ENCODE measurements around the gene GNG12. TPM values are rescaled to one million over a fixed set of nuclear protein-coding genes. Genes with fewer than 3 reads are reported as not detected.

GNG12 gene
- total and polyA plus RNA-seq, 11 donors, result 7.7 to 80.2 (median 44.6) TPM

DNA sequence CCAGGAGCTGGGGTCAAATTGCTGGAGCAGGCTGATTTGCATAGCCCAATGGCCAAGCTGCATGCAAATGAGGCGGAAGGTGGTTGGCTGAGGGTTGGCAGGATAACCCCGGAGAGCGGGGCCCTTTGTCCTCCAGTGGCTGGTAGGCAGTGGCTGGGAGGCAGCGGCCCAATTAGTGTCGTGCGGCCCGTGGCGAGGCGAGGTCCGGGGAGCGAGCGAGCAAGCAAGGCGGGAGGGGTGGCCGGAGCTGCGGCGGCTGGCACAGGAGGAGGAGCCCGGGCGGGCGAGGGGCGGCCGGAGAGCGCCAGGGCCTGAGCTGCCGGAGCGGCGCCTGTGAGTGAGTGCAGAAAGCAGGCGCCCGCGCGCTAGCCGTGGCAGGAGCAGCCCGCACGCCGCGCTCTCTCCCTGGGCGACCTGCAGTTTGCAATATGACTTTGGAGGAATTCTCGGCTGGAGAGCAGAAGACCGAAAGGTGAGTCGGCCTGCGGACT is 148.2 kb downstream of the GNG12 start, which contains the start of gene GADD45A:
Gene GADD45A (plus strand): TSS at position 135 of the 491 bp plus-strand sequence. CDS start 294 bp downstream, at position 429.
- peak; percentile 99 for DNase-seq
- ATAC-seq, result peak; percentile 92 to 96 (median 96)
- Histone ChIP-seq H3K4me3 (peak within 1 kb of the TSS; percentile 64 to 97 (median 84)), H3K27ac (peak within 1 kb of the TSS; percentile 94 to 99 (median 98)), H3K36me3 (peaks cover 0 to 32% (median 28%) of the 10 kb centered on the region in 9 donors), H3K9me3 (no peaks in the 10 kb centered on the region), H3K4me1 (peaks cover 6 to 54% (median 30%) of the 10 kb centered on the region in 12 donors), H3K27me3 (no peaks in the 10 kb centered on the region)
- TF ChIP-seq, protein P1, sequence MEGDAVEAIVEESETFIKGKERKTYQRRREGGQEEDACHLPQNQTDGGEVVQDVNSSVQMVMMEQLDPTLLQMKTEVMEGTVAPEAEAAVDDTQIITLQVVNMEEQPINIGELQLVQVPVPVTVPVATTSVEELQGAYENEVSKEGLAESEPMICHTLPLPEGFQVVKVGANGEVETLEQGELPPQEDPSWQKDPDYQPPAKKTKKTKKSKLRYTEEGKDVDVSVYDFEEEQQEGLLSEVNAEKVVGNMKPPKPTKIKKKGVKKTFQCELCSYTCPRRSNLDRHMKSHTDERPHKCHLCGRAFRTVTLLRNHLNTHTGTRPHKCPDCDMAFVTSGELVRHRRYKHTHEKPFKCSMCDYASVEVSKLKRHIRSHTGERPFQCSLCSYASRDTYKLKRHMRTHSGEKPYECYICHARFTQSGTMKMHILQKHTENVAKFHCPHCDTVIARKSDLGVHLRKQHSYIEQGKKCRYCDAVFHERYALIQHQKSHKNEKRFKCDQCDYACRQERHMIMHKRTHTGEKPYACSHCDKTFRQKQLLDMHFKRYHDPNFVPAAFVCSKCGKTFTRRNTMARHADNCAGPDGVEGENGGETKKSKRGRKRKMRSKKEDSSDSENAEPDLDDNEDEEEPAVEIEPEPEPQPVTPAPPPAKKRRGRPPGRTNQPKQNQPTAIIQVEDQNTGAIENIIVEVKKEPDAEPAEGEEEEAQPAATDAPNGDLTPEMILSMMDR (IDR thresholded peaks at IDR 0.05), result no peak
- peak; percentile 98 to 100 for TF ChIP-seq POLR2A (IDR thresholded peaks at IDR 0.05)
- WGBS, 4 donors, result 0% methylated on average over 16 to 39 of the region's 39 CpGs
- intact Hi-C loops (cut with DNase I), result loop anchor here (2.0 to 10.0 kb wide), 20 partner anchors 37 to 253 kb away; partner anchors contain the start of genes GNG12 (in 4 of the 10) and SERBP1 (in 1 of the 10)

DNA sequence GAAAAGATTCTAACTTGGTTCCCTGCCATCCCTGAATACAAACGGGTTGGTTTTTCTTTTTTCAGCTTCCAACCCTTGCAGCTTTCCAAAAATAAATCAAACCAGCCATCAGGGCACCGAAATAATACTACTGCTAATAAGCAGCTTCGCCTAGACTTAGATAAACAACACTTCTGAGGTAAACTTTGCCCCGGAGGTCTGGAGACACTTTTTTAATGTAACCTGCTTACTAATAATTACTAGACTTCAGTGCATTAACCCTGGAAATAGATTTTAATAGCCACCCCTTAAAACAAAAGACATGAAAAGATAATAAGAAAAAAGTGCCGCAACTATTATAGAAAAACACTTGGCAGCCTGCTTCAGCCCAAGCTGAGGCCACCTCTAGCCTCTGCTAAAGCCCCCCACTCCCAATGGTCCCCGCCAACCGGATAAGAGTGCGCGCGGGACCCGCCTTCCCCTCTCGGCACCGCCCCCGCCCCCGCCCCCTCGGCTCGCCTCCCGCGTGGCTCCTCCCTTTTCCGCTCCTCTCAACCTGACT is 148.7 kb downstream of the GNG12 start:
- intact Hi-C loops (cut with DNase I), result loop anchor here (2.0 to 10.0 kb wide), 21 partner anchors 37 to 252 kb away; partner anchors contain the start of genes GNG12 (in 4 of the 10) and SERBP1 (in 1 of the 10)
- no peaks in the 10 kb centered on the region for H3K9me3 ChIP-seq
- ATAC-seq, result no peak
- peak overlapping the region in 10 of 12 donors; percentile 18 to 99 (median 56) for H3K27ac ChIP-seq
- DNase-seq, result no peak
- peaks cover 6 to 54% (median 30%) of the 10 kb centered on the region in 12 donors for H3K4me1 ChIP-seq
- no peaks in the 10 kb centered on the region for H3K27me3 ChIP-seq
- H3K4me3 ChIP-seq, result peak overlapping the region in 10 of 12 donors; percentile 51 to 97 (median 84)
- WGBS, 4 donors, result 0 to 1% (median 1%) methylated on average over 16 to 20 of the region's 20 CpGs
- TF ChIP-seq, protein P1 (IDR thresholded peaks at IDR 0.05), result no peak
- TF ChIP-seq POLR2A (IDR thresholded peaks at IDR 0.05), result no peak
- H3K36me3 ChIP-seq, result peaks cover 0 to 26% (median 23%) of the 10 kb centered on the region in 9 donors

DNA sequence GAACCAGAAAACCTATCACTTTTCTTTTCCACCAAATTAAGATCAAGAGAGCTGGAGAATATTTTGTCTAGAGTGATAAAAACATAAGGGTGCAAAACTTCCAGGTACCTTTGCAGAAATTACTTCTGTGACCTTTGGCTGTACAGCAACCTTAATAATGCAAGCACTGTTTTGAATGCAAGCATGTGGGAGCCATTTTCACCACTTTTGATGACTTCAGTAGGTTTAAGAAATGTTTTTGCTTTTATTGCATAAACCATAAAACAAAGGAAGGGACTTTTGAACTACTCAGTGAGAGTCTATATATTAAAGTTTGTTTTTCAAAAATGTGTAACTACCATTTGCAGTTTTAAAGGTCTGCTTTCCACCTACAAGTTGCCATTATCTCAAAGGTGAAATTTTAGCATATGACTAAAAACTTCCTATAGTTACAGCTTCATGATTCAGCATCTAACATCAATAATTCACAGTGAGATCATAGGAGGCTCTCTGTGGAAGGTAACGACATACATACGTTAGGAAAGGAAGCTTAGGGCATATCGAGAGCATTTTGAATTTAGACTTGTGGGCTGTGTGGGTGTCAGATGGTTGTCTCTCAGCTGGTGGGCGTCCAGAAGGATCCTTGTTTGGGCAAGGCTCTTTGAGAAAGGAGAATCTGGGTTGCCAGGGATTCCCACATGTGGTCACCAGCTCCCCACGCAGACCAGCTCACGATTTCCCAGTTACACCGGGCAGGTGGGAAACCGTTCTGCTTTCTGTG is 149.3 kb downstream of the GNG12 start:
- Histone ChIP-seq H3K36me3 (peaks cover 0 to 20% (median 17%) of the 10 kb centered on the region in 9 donors), H3K9me3 (no peaks in the 10 kb centered on the region), H3K4me3 (peak overlapping the region in 10 of 12 donors; percentile 51 to 97 (median 84)), H3K4me1 (peaks cover 6 to 47% (median 28%) of the 10 kb centered on the region in 12 donors), H3K27me3 (no peaks in the 10 kb centered on the region), H3K27ac (peak overlapping the region in 9 of 12 donors; percentile 18 to 99 (median 59))
- 23 to 40% (median 27%) methylated on average over 4 to 8 of the region's 8 CpGs for WGBS, 4 donors
- DNase-seq (no peak), ATAC-seq (no peak)
- intact Hi-C loops (cut with DNase I), result loop anchor here in 9 of 10 donors (2.0 to 10.0 kb wide), 11 partner anchors 37 to 151 kb away; partner anchors contain the start of gene GNG12 (in 3 of the 9)
- no peak for TF ChIP-seq POLR2A (IDR thresholded peaks at IDR 0.05)
- TF ChIP-seq, protein P1 (IDR thresholded peaks at IDR 0.05), result no peak

All from heart left ventricle (tissue), 16 donors.